K562 (cell line): Measurements from ENCODE around the gene PODXL2. TPM values are rescaled to one million over a fixed set of nuclear protein-coding genes. Genes with fewer than 3 reads are reported as not detected.

Experiments
- BCOR ChIP-seq: fragments of 450-650 bp; IDR thresholded peaks from 2 replicates; pipeline ENCODE4 v1.6.1; 2016
- CXXC5 ChIP-seq: fragments of 250-450 bp; sonication (Bioruptor Pico); IDR thresholded peaks from 2 replicates; pipeline ENCODE4 v1.8.0; 2022; ENCODE audit warnings: inconsistent platforms, mild to moderate bottlenecking, moderate library complexity
- E2F3 ChIP-seq: fragments of 250-450 bp; sonication (Bioruptor Pico); IDR thresholded peaks from 2 replicates; pipeline ENCODE4 v1.4.0; 2020; ENCODE audit warnings: mild to moderate bottlenecking
- ESRRA ChIP-seq: fragments of 450-650 bp; IDR thresholded peaks from 2 replicates; pipeline ENCODE4 v1.6.1; 2014; ENCODE audit warnings: low read depth, mild to moderate bottlenecking, moderate library complexity, borderline replicate concordance
- FOXK2 ChIP-seq, 2 experiments: fragments of 450-650 bp; IDR thresholded peaks in 1 of 2; conservative IDR thresholded peaks in 1 of 2; 2 replicates each; pipeline ENCODE4 v1.6.1; 2016; ENCODE audit warnings: low read depth in 2 of 2, mild to moderate bottlenecking in 1 of 2
- ID3 ChIP-seq, 2 experiments: fragments of 250-450 bp in 1 of 2; fragments of 450-650 bp in 1 of 2; sonication (Bioruptor Pico) in 1 of 2; IDR thresholded peaks; 2 replicates each; pipeline versions ENCODE4 v1.6.1 to v1.8.0; 2016 to 2021; ENCODE audit warnings: mild to moderate bottlenecking in 2 of 2, moderate library complexity in 2 of 2, missing compliant biosample characterization in 1 of 2, missing genetic modification characterization in 1 of 2
- KDM1A ChIP-seq, 2 experiments: fragments of 450-650 bp; IDR thresholded peaks; 2 replicates each; pipeline ENCODE4 v1.6.1; 2016; ENCODE audit warnings: mild to moderate bottlenecking in 2 of 2
- MCM2 ChIP-seq: fragments of 450-650 bp; IDR thresholded peaks from 2 replicates; pipeline ENCODE4 v1.6.1; 2017; ENCODE audit warnings: low read depth, mild to moderate bottlenecking
- MCM7 ChIP-seq, 2 experiments: fragments of 450-650 bp; IDR thresholded peaks; 2 replicates each; pipeline ENCODE4 v1.6.1; 2016 to 2018
- NFE2L1 ChIP-seq: fragments of 450-650 bp; IDR thresholded peaks from 2 replicates; pipeline ENCODE4 v1.6.1; 2016; ENCODE audit warnings: missing genetic modification characterization, low read depth, mild to moderate bottlenecking, missing compliant biosample characterization, moderate library complexity, borderline replicate concordance
- NFRKB ChIP-seq: fragments of 450-650 bp; IDR thresholded peaks from 2 replicates; pipeline ENCODE4 v1.6.1; 2016; ENCODE audit warnings: low read depth
- SIN3B ChIP-seq: fragments of 450-650 bp; IDR thresholded peaks from 2 replicates; pipeline ENCODE4 v1.6.1; 2017; ENCODE audit warnings: low read depth, mild to moderate bottlenecking, moderate library complexity
- TAF9B ChIP-seq: fragments of 450-650 bp; IDR thresholded peaks from 2 replicates; pipeline ENCODE4 v1.6.1; 2018; ENCODE audit warnings: mild to moderate bottlenecking; ENCODE audit not compliant: partially characterized antibody
- TFAP4 ChIP-seq: sonication (generic); formaldehyde crosslinking; IDR thresholded peaks from 2 replicates; pipeline ENCODE4 v1.8.0; 2022; ENCODE audit warnings: missing genetic modification reagents, mild to moderate bottlenecking, moderate library complexity, borderline replicate concordance
- ZBTB8A ChIP-seq: fragments of 450-650 bp; IDR thresholded peaks from 2 replicates; pipeline ENCODE4 v1.6.1; 2018; ENCODE audit warnings: mild to moderate bottlenecking, moderate library complexity; ENCODE audit not compliant: partially characterized antibody
- ZKSCAN3 ChIP-seq: fragments of 250-450 bp; sonication (Bioruptor Pico); IDR thresholded peaks from 2 replicates; pipeline ENCODE4 v1.4.0; 2020
- ZNF263 ChIP-seq: sonication (generic); formaldehyde crosslinking; IDR thresholded peaks from 2 replicates; pipeline ENCODE4 v1.8.0; 2022; ENCODE audit warnings: mild to moderate bottlenecking, missing genetic modification reagents, borderline replicate concordance
- ZNF644 ChIP-seq: fragments of 200-800 bp; sonication (Bioruptor generic); IDR thresholded peaks from 2 replicates; pipeline ENCODE4 v1.6.1; 2016; ENCODE audit warnings: low read depth, missing genetic modification characterization, missing compliant biosample characterization
- polyA plus RNA-seq, 8 experiments: library from polyadenylated mRNA; depleted of rRNA in 4 of 8; stranded (reverse) in 5 of 8; unstranded in 3 of 8; fragments of >200 nt; fragmentation: Nextera tagmentation in 2 of 8; fragmentation: Illumina TruSeq in 1 of 8; extraction: Ambion mirVana in 2 of 8; extraction: Trizol in 1 of 8; gene quantifications; 2 replicates each; pipeline versions ENCODE4 v1.2.1 to v1.2.3, GENCODE V29; 2011 to 2014; ENCODE audit warnings: inconsistent platforms in 1 of 8, missing spikeins in 1 of 8
- total RNA-seq, 7 experiments: library from RNA; depleted of rRNA in 6 of 7; stranded (reverse); fragments of >200 nt in 6 of 7; fragmentation: Illumina TruSeq in 2 of 7; extraction: Trizol in 2 of 7; gene quantifications; 2 replicates each; pipeline versions ENCODE4 v1.2.1 to v1.2.3, GENCODE V29; 2011 to 2021; ENCODE audit warnings: low replicate concordance in 1 of 7
- TF ChIP-seq, protein P1 (sequence below): fragments of 450-650 bp; formaldehyde crosslinking; conservative IDR thresholded peaks from 2 replicates; pipeline ENCODE4 v1.4.0; 2022; ENCODE audit warnings: mild to moderate bottlenecking, missing genetic modification characterization
- TF ChIP-seq, protein P2 (sequence below): fragments of 450-650 bp; IDR thresholded peaks from 2 replicates; pipeline ENCODE4 v1.7.1; 2018; ENCODE audit warnings: mild to moderate bottlenecking, low read depth; ENCODE audit not compliant: partially characterized antibody
- TF ChIP-seq, protein P3 (sequence below): fragments of 250-450 bp; sonication (Bioruptor Pico); IDR thresholded peaks from 2 replicates; pipeline ENCODE4 v1.4.0; 2020; ENCODE audit warnings: mild to moderate bottlenecking

Gene PODXL2
- total and polyA plus RNA-seq, 9 of the 15 experiments (the other 6 are each of a cell fraction or from before 2014, with no cell fraction given) = 0.03 to 52.5 (median 21.9) TPM

- TF ChIP-seq TFAP4 (CRISPR knock-in tag) (peak; percentile 96), BCOR (no peak), SIN3B (peak; percentile 63), NFRKB (no peak), ZKSCAN3 (CRISPR knock-in tag) (no peak), ZNF644 (tag) (no peak), ZNF263 (0 out of 2 replicates have a peak, but pooled peaks have one; percentile 30), E2F3 (CRISPR knock-in tag) (no peak; the same call in 1 of the 2 replicates), KDM1A (IDR thresholded peaks at IDR 0.05) (no peak), CXXC5 (peak; percentile 93), MCM7 (IDR thresholded peaks at IDR 0.05) (no peak), ESRRA (peak; percentile 76), NFE2L1 (tag) (no peak), ID3 (CRISPR knock-in tag; IDR thresholded peaks at IDR 0.05) (no peak), ID3 (tag; IDR thresholded peaks at IDR 0.05) (peak; percentile 76; the same call in 1 of the 2 replicates), ZBTB8A (no peak), TAF9B (no peak), MCM2 (no peak), FOXK2 (conservative IDR thresholded peaks at IDR 0.05 in 1 of 2, IDR thresholded peaks at IDR 0.05 in 1 of 2; ENCODE audit: low read depth in 2 of 2) (peak; percentile 57 to 65; a peak in 3 of 4 replicates)
- TF ChIP-seq, protein P1, sequence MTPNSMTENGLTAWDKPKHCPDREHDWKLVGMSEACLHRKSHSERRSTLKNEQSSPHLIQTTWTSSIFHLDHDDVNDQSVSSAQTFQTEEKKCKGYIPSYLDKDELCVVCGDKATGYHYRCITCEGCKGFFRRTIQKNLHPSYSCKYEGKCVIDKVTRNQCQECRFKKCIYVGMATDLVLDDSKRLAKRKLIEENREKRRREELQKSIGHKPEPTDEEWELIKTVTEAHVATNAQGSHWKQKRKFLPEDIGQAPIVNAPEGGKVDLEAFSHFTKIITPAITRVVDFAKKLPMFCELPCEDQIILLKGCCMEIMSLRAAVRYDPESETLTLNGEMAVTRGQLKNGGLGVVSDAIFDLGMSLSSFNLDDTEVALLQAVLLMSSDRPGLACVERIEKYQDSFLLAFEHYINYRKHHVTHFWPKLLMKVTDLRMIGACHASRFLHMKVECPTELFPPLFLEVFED (CRISPR knock-in tag) = no peak
- TF ChIP-seq, protein P2, sequence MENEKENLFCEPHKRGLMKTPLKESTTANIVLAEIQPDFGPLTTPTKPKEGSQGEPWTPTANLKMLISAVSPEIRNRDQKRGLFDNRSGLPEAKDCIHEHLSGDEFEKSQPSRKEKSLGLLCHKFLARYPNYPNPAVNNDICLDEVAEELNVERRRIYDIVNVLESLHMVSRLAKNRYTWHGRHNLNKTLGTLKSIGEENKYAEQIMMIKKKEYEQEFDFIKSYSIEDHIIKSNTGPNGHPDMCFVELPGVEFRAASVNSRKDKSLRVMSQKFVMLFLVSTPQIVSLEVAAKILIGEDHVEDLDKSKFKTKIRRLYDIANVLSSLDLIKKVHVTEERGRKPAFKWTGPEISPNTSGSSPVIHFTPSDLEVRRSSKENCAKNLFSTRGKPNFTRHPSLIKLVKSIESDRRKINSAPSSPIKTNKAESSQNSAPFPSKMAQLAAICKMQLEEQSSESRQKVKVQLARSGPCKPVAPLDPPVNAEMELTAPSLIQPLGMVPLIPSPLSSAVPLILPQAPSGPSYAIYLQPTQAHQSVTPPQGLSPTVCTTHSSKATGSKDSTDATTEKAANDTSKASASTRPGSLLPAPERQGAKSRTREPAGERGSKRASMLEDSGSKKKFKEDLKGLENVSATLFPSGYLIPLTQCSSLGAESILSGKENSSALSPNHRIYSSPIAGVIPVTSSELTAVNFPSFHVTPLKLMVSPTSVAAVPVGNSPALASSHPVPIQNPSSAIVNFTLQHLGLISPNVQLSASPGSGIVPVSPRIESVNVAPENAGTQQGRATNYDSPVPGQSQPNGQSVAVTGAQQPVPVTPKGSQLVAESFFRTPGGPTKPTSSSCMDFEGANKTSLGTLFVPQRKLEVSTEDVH = no peak
- TF ChIP-seq, protein P3, sequence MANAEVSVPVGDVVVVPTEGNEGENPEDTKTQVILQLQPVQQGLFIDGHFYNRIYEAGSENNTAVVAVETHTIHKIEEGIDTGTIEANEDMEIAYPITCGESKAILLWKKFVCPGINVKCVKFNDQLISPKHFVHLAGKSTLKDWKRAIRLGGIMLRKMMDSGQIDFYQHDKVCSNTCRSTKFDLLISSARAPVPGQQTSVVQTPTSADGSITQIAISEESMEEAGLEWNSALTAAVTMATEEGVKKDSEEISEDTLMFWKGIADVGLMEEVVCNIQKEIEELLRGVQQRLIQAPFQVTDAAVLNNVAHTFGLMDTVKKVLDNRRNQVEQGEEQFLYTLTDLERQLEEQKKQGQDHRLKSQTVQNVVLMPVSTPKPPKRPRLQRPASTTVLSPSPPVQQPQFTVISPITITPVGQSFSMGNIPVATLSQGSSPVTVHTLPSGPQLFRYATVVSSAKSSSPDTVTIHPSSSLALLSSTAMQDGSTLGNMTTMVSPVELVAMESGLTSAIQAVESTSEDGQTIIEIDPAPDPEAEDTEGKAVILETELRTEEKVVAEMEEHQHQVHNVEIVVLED (CRISPR knock-in tag) = peak; percentile 49
These were observed 38.2 kb upstream of the PODXL2 start, which contains the start of gene TPRA1 (continued) for GRCh38 chr3:127590593-127591465.
